Measurements from ENCODE around the gene HDAC7. TPM values are rescaled to one million over a fixed set of nuclear protein-coding genes. Genes with fewer than 3 reads are reported as not detected.

Gene HDAC7
- total RNA-seq, 1 experiment from 2014 or later = 36.2 TPM

- peak overlapping the region; percentile 31; the same call in 1 of the 2 replicates for H3K27ac ChIP-seq (ENCODE audit: low read length)
- no peaks in the 10 kb centered on the region for H3K27me3 ChIP-seq (ENCODE audit: low read length)
- no peaks in the 10 kb centered on the region for H3K9me2 ChIP-seq (replicated peaks; ENCODE audit: insufficient read depth, low read length)
- peaks cover 9% of the 10 kb centered on the region; the same call in 1 of the 2 replicates for H3K79me2 ChIP-seq (ENCODE audit: low read length)
- DNase-seq = no peak
- H3K4me2 ChIP-seq (ENCODE audit: low read depth, low read length, poor library complexity, severe bottlenecking) = no peak overlapping the region
- no peak overlapping the region for H2AFZ ChIP-seq (ENCODE audit: low read length)
- peaks cover 44% of the 10 kb centered on the region for H3K4me1 ChIP-seq (ENCODE audit: low read length)
- H3K9me3 ChIP-seq (ENCODE audit: low read length) = no peaks in the 10 kb centered on the region
- no peak overlapping the region for H3K4me3 ChIP-seq (ENCODE audit: low read length)
- no peaks in the 10 kb centered on the region for H4K20me1 ChIP-seq (ENCODE audit: insufficient read depth, low read depth, low read length)
- H3K9ac ChIP-seq (ENCODE audit: low read length) = no peak overlapping the region
- peaks cover 18% of the 10 kb centered on the region for H3K36me3 ChIP-seq (ENCODE audit: insufficient read depth, low read length)
Observed at GRCh38 chr12:47781479-47782371, 38.0 kb downstream of the HDAC7 start.

- no peak for DNase-seq
- Histone ChIP-seq H3K4me1 (ENCODE audit: low read length) (peaks cover 61% of the 10 kb centered on the region), H3K9ac (ENCODE audit: low read length) (no peak overlapping the region), H3K4me2 (ENCODE audit: low read depth, low read length, poor library complexity, severe bottlenecking) (no peak overlapping the region), H3K79me2 (ENCODE audit: low read length) (peaks cover 16% of the 10 kb centered on the region), H3K9me2 (replicated peaks; ENCODE audit: insufficient read depth, low read length) (no peaks in the 10 kb centered on the region), H3K4me3 (ENCODE audit: low read length) (no peak overlapping the region), H3K9me3 (ENCODE audit: low read length) (no peaks in the 10 kb centered on the region), H2AFZ (ENCODE audit: low read length) (no peak overlapping the region), H3K27ac (ENCODE audit: low read length) (no peak overlapping the region), H3K27me3 (ENCODE audit: low read length) (no peaks in the 10 kb centered on the region), H4K20me1 (ENCODE audit: insufficient read depth, low read depth, low read length) (no peaks in the 10 kb centered on the region), H3K36me3 (ENCODE audit: insufficient read depth, low read length) (peaks cover 6% of the 10 kb centered on the region; the same call in 1 of the 2 replicates)
Observed at GRCh38 chr12:47779943-47780504, 39.7 kb downstream of the HDAC7 start.

- peak; percentile 97 for DNase-seq
- H3K27ac ChIP-seq (ENCODE audit: low read length) = no peak overlapping the region
- H2AFZ ChIP-seq (ENCODE audit: low read length) = no peak overlapping the region
- no peaks in the 10 kb centered on the region for H4K20me1 ChIP-seq (ENCODE audit: insufficient read depth, low read depth, low read length)
- no peak overlapping the region for H3K4me3 ChIP-seq (ENCODE audit: low read length)
- no peaks in the 10 kb centered on the region for H3K9me3 ChIP-seq (ENCODE audit: low read length)
- peaks cover 18% of the 10 kb centered on the region for H3K79me2 ChIP-seq (ENCODE audit: low read length)
- no peaks in the 10 kb centered on the region for H3K9me2 ChIP-seq (replicated peaks; ENCODE audit: insufficient read depth, low read length)
- no peak overlapping the region for H3K9ac ChIP-seq (ENCODE audit: low read length)
- peaks cover 6% of the 10 kb centered on the region; the same call in 1 of the 2 replicates for H3K36me3 ChIP-seq (ENCODE audit: insufficient read depth, low read length)
- H3K4me1 ChIP-seq (ENCODE audit: low read length) = peaks cover 67% of the 10 kb centered on the region
- H3K4me2 ChIP-seq (ENCODE audit: low read depth, low read length, poor library complexity, severe bottlenecking) = no peak overlapping the region
- no peaks in the 10 kb centered on the region for H3K27me3 ChIP-seq (ENCODE audit: low read length)
Observed at GRCh38 chr12:47779301-47779942, 40.3 kb downstream of the HDAC7 start.

- H3K9me3 ChIP-seq (ENCODE audit: low read length) = no peaks in the 10 kb centered on the region
- no peaks in the 10 kb centered on the region for H4K20me1 ChIP-seq (ENCODE audit: insufficient read depth, low read depth, low read length)
- no peaks in the 10 kb centered on the region for H3K9me2 ChIP-seq (replicated peaks; ENCODE audit: insufficient read depth, low read length)
- no peaks in the 10 kb centered on the region for H3K27me3 ChIP-seq (ENCODE audit: low read length)
- peaks cover 23% of the 10 kb centered on the region for H3K79me2 ChIP-seq (ENCODE audit: low read length)
- no peak overlapping the region for H3K9ac ChIP-seq (ENCODE audit: low read length)
- DNase-seq = no peak
- peaks cover 72% of the 10 kb centered on the region for H3K4me1 ChIP-seq (ENCODE audit: low read length)
- peak overlapping the region; percentile 14 for H3K4me2 ChIP-seq (ENCODE audit: low read depth, low read length, poor library complexity, severe bottlenecking)
- peaks cover 6% of the 10 kb centered on the region; the same call in 1 of the 2 replicates for H3K36me3 ChIP-seq (ENCODE audit: insufficient read depth, low read length)
- peak overlapping the region; percentile 74 for H3K27ac ChIP-seq (ENCODE audit: low read length)
- H3K4me3 ChIP-seq (ENCODE audit: low read length) = no peak overlapping the region
- no peak overlapping the region for H2AFZ ChIP-seq (ENCODE audit: low read length)
Observed at GRCh38 chr12:47778881-47779280, 40.8 kb downstream of the HDAC7 start.

- DNase-seq = no peak
- Histone ChIP-seq H3K9me2 (replicated peaks; ENCODE audit: insufficient read depth, low read length) (no peaks in the 10 kb centered on the region), H3K9me3 (ENCODE audit: low read length) (no peaks in the 10 kb centered on the region), H3K4me2 (ENCODE audit: low read depth, low read length, poor library complexity, severe bottlenecking) (peak overlapping the region; percentile 22), H4K20me1 (ENCODE audit: insufficient read depth, low read depth, low read length) (no peaks in the 10 kb centered on the region), H2AFZ (ENCODE audit: low read length) (no peak overlapping the region), H3K27ac (ENCODE audit: low read length) (peak overlapping the region; percentile 74), H3K36me3 (ENCODE audit: insufficient read depth, low read length) (no peaks in the 10 kb centered on the region), H3K4me3 (ENCODE audit: low read length) (no peak overlapping the region), H3K27me3 (ENCODE audit: low read length) (no peaks in the 10 kb centered on the region), H3K9ac (ENCODE audit: low read length) (0 out of 2 replicates have a peak overlapping the region, but pooled peaks have one; percentile 1), H3K79me2 (ENCODE audit: low read length) (peaks cover 27% of the 10 kb centered on the region), H3K4me1 (ENCODE audit: low read length) (peaks cover 69% of the 10 kb centered on the region)
Observed at GRCh38 chr12:47777741-47778558, 41.8 kb downstream of the HDAC7 start.

GRCh38 chr12:47777151-47777550 is 42.6 kb downstream of the HDAC7 start:
- H2AFZ ChIP-seq (ENCODE audit: low read length) = no peak overlapping the region
- no peaks in the 10 kb centered on the region for H3K27me3 ChIP-seq (ENCODE audit: low read length)
- peak overlapping the region; percentile 38 for H3K9ac ChIP-seq (ENCODE audit: low read length)
- peak overlapping the region; percentile 22 for H3K4me2 ChIP-seq (ENCODE audit: low read depth, low read length, poor library complexity, severe bottlenecking)
- peaks cover 66% of the 10 kb centered on the region for H3K4me1 ChIP-seq (ENCODE audit: low read length)
- no peaks in the 10 kb centered on the region for H3K9me3 ChIP-seq (ENCODE audit: low read length)
- H3K9me2 ChIP-seq (replicated peaks; ENCODE audit: insufficient read depth, low read length) = no peaks in the 10 kb centered on the region
- H3K27ac ChIP-seq (ENCODE audit: low read length) = peak overlapping the region; percentile 74
- no peak overlapping the region for H3K4me3 ChIP-seq (ENCODE audit: low read length)
- H3K79me2 ChIP-seq (ENCODE audit: low read length) = peaks cover 27% of the 10 kb centered on the region
- H4K20me1 ChIP-seq (ENCODE audit: insufficient read depth, low read depth, low read length) = no peaks in the 10 kb centered on the region
- no peaks in the 10 kb centered on the region for H3K36me3 ChIP-seq (ENCODE audit: insufficient read depth, low read length)
- DNase-seq = no peak

- no peak for DNase-seq
- H3K4me3 ChIP-seq (ENCODE audit: low read length) = no peak overlapping the region
- no peaks in the 10 kb centered on the region for H3K9me3 ChIP-seq (ENCODE audit: low read length)
- H3K4me2 ChIP-seq (ENCODE audit: low read depth, low read length, poor library complexity, severe bottlenecking) = peak overlapping the region; percentile 22
- no peaks in the 10 kb centered on the region for H3K27me3 ChIP-seq (ENCODE audit: low read length)
- no peak overlapping the region for H2AFZ ChIP-seq (ENCODE audit: low read length)
- H3K4me1 ChIP-seq (ENCODE audit: low read length) = peaks cover 64% of the 10 kb centered on the region
- H3K9me2 ChIP-seq (replicated peaks; ENCODE audit: insufficient read depth, low read length) = no peaks in the 10 kb centered on the region
- H3K79me2 ChIP-seq (ENCODE audit: low read length) = peaks cover 27% of the 10 kb centered on the region
- no peaks in the 10 kb centered on the region for H3K36me3 ChIP-seq (ENCODE audit: insufficient read depth, low read length)
- peak overlapping the region; percentile 38 for H3K9ac ChIP-seq (ENCODE audit: low read length)
- no peaks in the 10 kb centered on the region for H4K20me1 ChIP-seq (ENCODE audit: insufficient read depth, low read depth, low read length)
- H3K27ac ChIP-seq (ENCODE audit: low read length) = peak overlapping the region; percentile 74
Observed at GRCh38 chr12:47776471-47777143, 43.1 kb downstream of the HDAC7 start.

Measured in Karpas-422 (cell line).